Endodermal cell (in vitro differentiated cells): ENCODE measurements around the gene FANCE. TPM values are rescaled to one million over a fixed set of nuclear protein-coding genes. Genes with fewer than 3 reads are reported as not detected.

Experiments used
- DNase-seq: peaks from one replicate; pipeline ENCODE4 v3.0.0-alpha.2; 2017
- H3K27ac ChIP-seq: 2 replicates; pipeline ENCODE4 v1.5.1; 2013; ENCODE audit warnings: mild to moderate bottlenecking, low read depth, low read length, moderate library complexity
- H3K27me3 ChIP-seq: 2 replicates; pipeline ENCODE4 v1.6.1; 2013; ENCODE audit warnings: mild to moderate bottlenecking, low read length, moderate library complexity; ENCODE audit not compliant: insufficient read depth, control insufficient read depth, poor library complexity, severe bottlenecking
- H3K36me3 ChIP-seq: 2 replicates; pipeline ENCODE4 v1.7.0; 2013; ENCODE audit warnings: mild to moderate bottlenecking, low read length, moderate library complexity; ENCODE audit not compliant: control insufficient read depth, insufficient read depth
- H3K4me1 ChIP-seq: one replicate; pipeline ENCODE4 v1.7.0; 2013; ENCODE audit warnings: low read length; ENCODE audit not compliant: control insufficient read depth, insufficient read depth
- H3K4me3 ChIP-seq: 2 replicates; pipeline ENCODE4 v1.5.1; 2013; ENCODE audit warnings: mild to moderate bottlenecking, low read length, moderate library complexity
- H3K9ac ChIP-seq: 2 replicates; pipeline ENCODE4 v1.6.1; 2013; ENCODE audit warnings: mild to moderate bottlenecking, low read length, moderate library complexity; ENCODE audit not compliant: poor library complexity, severe bottlenecking; ENCODE audit errors: extremely low read depth
- H3K9me3 ChIP-seq: 2 replicates; pipeline ENCODE4 v1.6.1; 2013; ENCODE audit warnings: mild to moderate bottlenecking, low read length, moderate library complexity; ENCODE audit not compliant: control insufficient read depth
- H3K27ac Mint-ChIP-seq: 2 replicates; pipeline ENCODE4 v1.8.0; 2020; ENCODE audit warnings: mixed read lengths
- H3K27me3 Mint-ChIP-seq: 2 replicates; pipeline ENCODE4 v1.8.0; 2021; ENCODE audit warnings: mild to moderate bottlenecking, mixed read lengths; ENCODE audit not compliant: insufficient read depth
- H3K36me3 Mint-ChIP-seq: 2 replicates; pipeline ENCODE4 v1.8.0; 2020; ENCODE audit warnings: low read depth, mixed read lengths
- H3K4me1 Mint-ChIP-seq: 2 replicates; pipeline ENCODE4 v1.8.0; 2020; ENCODE audit warnings: mixed read lengths
- H3K4me3 Mint-ChIP-seq: 2 replicates; pipeline ENCODE4 v1.8.0; 2020; ENCODE audit warnings: mild to moderate bottlenecking, moderate library complexity, mixed read lengths
- H3K9me3 Mint-ChIP-seq: 2 replicates; pipeline ENCODE4 v1.8.0; 2020; ENCODE audit warnings: mild to moderate bottlenecking, mixed read lengths
- WGBS, 2 experiments: methylation state at CpG; one replicate each; pipeline versions ENCODE4 v1.1.5 to v1.1.7; 2013; ENCODE audit warnings: missing lambda C conversion rate in 2 of 2, mixed read lengths in 1 of 2; ENCODE audit not compliant: insufficient coverage in 1 of 2, insufficient read length in 1 of 2; 5-methylcytosine and 5-hydroxymethylcytosine counted together
- total RNA-seq, 2 donors: library from RNA; stranded (reverse); fragmentation: NEBNext Ultra II Directional in 1 of 2; extraction: Animal tissue kit (Norgen Biotek cat#: 25700) in 1 of 2; gene quantifications; 2 replicates in 1 of 2; 3 replicates in 1 of 2; pipeline ENCODE4 v1.2.1, GENCODE V29; 2021
- TF ChIP-seq, protein P1 (sequence below): fragments of 200-600 bp; sonication (generic); conservative IDR thresholded peaks from 2 replicates; pipeline ENCODE4 v1.5.0; 2021; ENCODE audit warnings: antibody characterized with exemption, mild to moderate bottlenecking

FANCE gene
- total RNA-seq, 2 donors from 2014 or later = 13.5 to 16.4 TPM

DNA sequence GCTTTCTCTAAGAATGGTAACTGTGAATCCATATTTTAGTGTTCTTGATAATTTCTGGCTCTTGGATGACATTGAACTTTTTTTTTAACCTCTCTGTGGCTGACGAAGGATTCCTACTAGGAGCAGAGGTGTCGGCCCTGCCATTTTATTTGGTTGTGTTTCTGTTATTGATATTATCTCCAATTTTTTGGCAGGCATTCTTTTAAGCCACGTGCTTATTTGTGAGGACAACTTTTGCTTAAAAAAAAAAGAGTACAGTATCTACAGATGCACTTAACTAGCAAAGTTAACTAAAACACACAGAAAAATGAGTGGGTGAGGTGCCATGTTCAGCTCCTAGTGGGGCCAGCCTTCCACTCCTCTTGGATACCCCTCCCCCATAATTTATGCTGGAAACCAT, 1.1 kb downstream of the FANCE start:
- Histone ChIP-seq H3K27me3 (no peaks in the 10 kb centered on the region), H3K36me3 (peaks cover 8% of the 10 kb centered on the region), H3K4me3 (peak overlapping the region; percentile 85), H3K9ac (no peak overlapping the region), H3K27ac (no peak overlapping the region), H3K9me3 (no peaks in the 10 kb centered on the region), H3K4me1 (peaks cover 9% of the 10 kb centered on the region)
- Mint-ChIP-seq H3K4me3 (peak overlapping the region; percentile 61), H3K27me3 (peaks cover 24% of the 10 kb centered on the region), H3K9me3 (no peaks in the 10 kb centered on the region), H3K4me1 (peaks cover 27% of the 10 kb centered on the region), H3K27ac (no peak overlapping the region), H3K36me3 (peaks cover 12% of the 10 kb centered on the region)
- DNase-seq = no peak
- 82 to 92% methylated on average over 2 to 3 of the region's 3 CpGs for WGBS, 2 experiments
- TF ChIP-seq, protein P1, sequence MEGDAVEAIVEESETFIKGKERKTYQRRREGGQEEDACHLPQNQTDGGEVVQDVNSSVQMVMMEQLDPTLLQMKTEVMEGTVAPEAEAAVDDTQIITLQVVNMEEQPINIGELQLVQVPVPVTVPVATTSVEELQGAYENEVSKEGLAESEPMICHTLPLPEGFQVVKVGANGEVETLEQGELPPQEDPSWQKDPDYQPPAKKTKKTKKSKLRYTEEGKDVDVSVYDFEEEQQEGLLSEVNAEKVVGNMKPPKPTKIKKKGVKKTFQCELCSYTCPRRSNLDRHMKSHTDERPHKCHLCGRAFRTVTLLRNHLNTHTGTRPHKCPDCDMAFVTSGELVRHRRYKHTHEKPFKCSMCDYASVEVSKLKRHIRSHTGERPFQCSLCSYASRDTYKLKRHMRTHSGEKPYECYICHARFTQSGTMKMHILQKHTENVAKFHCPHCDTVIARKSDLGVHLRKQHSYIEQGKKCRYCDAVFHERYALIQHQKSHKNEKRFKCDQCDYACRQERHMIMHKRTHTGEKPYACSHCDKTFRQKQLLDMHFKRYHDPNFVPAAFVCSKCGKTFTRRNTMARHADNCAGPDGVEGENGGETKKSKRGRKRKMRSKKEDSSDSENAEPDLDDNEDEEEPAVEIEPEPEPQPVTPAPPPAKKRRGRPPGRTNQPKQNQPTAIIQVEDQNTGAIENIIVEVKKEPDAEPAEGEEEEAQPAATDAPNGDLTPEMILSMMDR = no peak

DNA sequence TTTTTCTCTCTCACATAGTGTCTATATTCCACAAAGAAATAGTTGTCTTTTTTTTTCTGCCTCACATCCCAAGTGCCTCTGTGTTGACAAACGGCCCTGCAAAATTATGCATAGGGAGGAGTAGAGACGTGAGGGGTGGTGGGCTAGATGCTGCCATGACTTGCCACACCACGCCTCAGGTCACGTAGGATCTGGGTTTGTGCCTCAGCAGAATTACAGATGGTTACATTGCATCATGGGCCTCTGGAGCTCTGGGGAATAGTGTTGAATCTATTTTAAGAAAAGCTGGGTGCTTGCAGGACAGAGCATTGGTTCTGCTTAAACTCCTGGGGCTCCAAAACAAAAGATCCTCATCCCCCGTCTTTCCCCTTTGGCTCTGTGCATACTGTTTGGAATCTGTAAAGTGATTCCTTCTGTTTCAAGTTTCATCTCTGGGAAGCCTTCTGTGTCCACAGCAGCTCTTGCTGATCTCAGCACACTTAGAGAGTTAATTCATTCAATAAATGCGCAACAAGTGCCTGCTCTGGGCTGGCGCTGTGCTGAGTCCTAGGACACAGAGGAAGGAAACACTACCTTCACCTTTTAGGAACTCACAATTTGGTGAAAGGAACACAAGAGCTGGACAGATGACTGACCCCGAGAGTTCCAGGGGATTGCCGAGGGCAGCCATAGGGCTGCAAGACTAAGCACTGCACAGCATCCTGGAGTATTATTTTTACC, 2.4 kb downstream of the FANCE start:
- peaks cover 18% of the 10 kb centered on the region for H3K36me3 Mint-ChIP-seq
- peaks cover 28% of the 10 kb centered on the region for H3K4me1 Mint-ChIP-seq
- no peak for DNase-seq
- 90 to 91% methylated on average over 9 of the region's 9 CpGs for WGBS, 2 experiments
- H3K27me3 Mint-ChIP-seq = peaks cover 24% of the 10 kb centered on the region
- Histone ChIP-seq H3K27me3 (no peaks in the 10 kb centered on the region), H3K4me1 (peaks cover 9% of the 10 kb centered on the region), H3K4me3 (no peak overlapping the region), H3K9ac (no peak overlapping the region), H3K27ac (no peak overlapping the region), H3K9me3 (no peaks in the 10 kb centered on the region), H3K36me3 (peaks cover 17% of the 10 kb centered on the region)
- H3K9me3 Mint-ChIP-seq = no peaks in the 10 kb centered on the region
- H3K27ac Mint-ChIP-seq = no peak overlapping the region
- H3K4me3 Mint-ChIP-seq = peak overlapping the region; percentile 9
- TF ChIP-seq, protein P1 = no peak

DNA sequence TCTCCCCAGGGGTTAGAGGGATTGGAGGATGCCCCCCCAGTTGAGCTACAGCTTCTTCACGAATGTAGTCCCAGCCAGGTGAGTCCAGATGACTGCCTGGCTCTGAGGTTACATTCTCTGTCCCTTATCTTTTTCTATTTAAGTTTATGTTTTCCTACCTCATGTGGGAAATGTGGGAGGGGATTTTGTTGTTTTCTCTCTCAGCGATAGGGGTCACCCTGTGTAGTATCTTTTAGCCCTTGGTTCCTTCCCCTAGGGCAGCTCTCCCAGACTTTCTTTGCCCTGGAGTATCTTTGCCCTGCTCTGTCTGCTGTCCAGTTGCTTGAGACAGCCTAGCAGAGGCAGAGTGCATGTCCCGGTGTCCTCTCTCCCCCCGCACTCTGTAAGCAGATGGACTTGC, 5.8 kb downstream of the FANCE start:
- H3K4me1 Mint-ChIP-seq = peaks cover 16% of the 10 kb centered on the region
- peaks cover 37% of the 10 kb centered on the region for H3K36me3 Mint-ChIP-seq
- H3K27ac ChIP-seq = no peak overlapping the region
- no peak overlapping the region for H3K9ac ChIP-seq
- no peak overlapping the region for H3K4me3 Mint-ChIP-seq
- H3K4me3 ChIP-seq = no peak overlapping the region
- no peaks in the 10 kb centered on the region for H3K9me3 ChIP-seq
- peaks cover 25% of the 10 kb centered on the region for H3K36me3 ChIP-seq
- H3K4me1 ChIP-seq = peaks cover 6% of the 10 kb centered on the region
- H3K9me3 Mint-ChIP-seq = no peaks in the 10 kb centered on the region
- WGBS, 2 experiments = 84 to 93% methylated on average over 2 to 4 of the region's 4 CpGs
- peak; percentile 50 for DNase-seq
- TF ChIP-seq, protein P1 = peak; percentile 44
- no peaks in the 10 kb centered on the region for H3K27me3 ChIP-seq
- peaks cover 8% of the 10 kb centered on the region for H3K27me3 Mint-ChIP-seq
- no peak overlapping the region for H3K27ac Mint-ChIP-seq
